Testis (tissue), 2 donors: ENCODE measurements around the gene PXDN.

Experiments used
- CTCF ChIP-seq, 3 experiments: fragments of 450-650 bp in 2 of 3; fragments of 200-600 bp in 1 of 3; sonication (generic) in 1 of 3; IDR thresholded peaks; one replicate each; pipeline ENCODE4 v1.5.1; 2016 to 2019; ENCODE audit warnings: antibody characterized with exemption in 3 of 3, mild to moderate bottlenecking in 2 of 3, moderate library complexity in 1 of 3
- POLR2A ChIP-seq: fragments of 450-650 bp; IDR thresholded peaks from one replicate; pipeline ENCODE4 v1.6.1; 2017; ENCODE audit warnings: antibody characterized with exemption, mild to moderate bottlenecking, moderate library complexity

DNA sequence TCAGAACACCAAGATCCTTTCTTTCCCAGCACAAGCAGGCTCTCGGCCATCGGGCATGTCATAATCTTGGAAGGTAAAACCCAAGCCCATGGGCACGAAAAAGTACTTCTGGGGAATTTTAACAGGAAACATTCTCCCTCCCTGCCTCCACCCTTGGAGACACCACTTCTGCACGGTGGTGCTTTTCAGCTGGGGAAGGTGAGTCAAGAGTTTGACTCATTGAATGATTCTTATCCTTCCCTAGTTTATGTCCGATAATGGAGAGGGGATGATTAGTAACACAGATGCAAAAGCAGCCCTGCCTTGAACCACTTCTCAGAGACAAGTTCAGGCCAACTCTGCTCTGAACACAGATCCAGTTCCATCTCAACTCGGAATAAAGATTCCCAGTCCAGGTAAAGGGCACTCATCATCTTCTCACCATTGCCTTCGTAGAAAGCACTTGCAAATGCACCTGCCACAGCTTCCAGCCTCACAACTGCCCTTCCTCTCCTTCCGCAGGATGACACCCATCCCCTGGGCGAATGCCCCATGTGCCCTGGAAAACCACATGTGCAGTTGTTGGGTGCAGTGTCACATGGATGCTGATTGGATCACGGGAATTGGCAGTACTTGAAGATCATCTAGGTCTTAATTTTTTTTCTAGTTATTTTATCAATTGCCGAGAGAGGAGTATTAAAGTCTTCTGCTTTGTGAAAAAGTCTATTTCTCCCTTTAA is 136.2 kb downstream of the PXDN start:
- TF ChIP-seq CTCF (IDR thresholded peaks at IDR 0.05), result no peak
- no peak for TF ChIP-seq POLR2A
